CD4-positive, alpha-beta T cell treated with Interleukin-12 subunit alpha and Interleukin-12 subunit beta, for 1 hour (primary cell): Measurements from ENCODE around the gene CMIP.
"Not testable (repeated sequence)": the region's sequence is repeated elsewhere in the genome, so short reads cannot be mapped to it uniquely, and the experiment has no call there.

Experiments used
- DNase-seq: peaks from one replicate; pipeline ENCODE4 v3.0.0-alpha.2; 2020

The CMIP gene

GRCh38 chr16:81737885-81738536 is 293.4 kb downstream of the CMIP start:
- peak; percentile 88 for DNase-seq

- no peak for DNase-seq
These were observed 294.3 kb downstream of the CMIP start for GRCh38 chr16:81738783-81739496.

GRCh38 chr16:81739503-81739902 is 294.9 kb downstream of the CMIP start:
- no peak for DNase-seq

GRCh38 chr16:81740169-81740568 is 295.6 kb downstream of the CMIP start:
- no peak for DNase-seq

GRCh38 chr16:81741430-81741770 is 296.8 kb downstream of the CMIP start:
- DNase-seq = not testable (repeated sequence)

GRCh38 chr16:81744385-81744784 is 299.8 kb downstream of the CMIP start:
- DNase-seq = no peak

GRCh38 chr16:81744911-81745310 is 300.3 kb downstream of the CMIP start:
- DNase-seq = no peak

GRCh38 chr16:81745704-81746558 is 301.3 kb downstream of the CMIP start:
- peak; percentile 81 for DNase-seq

GRCh38 chr16:81746566-81746965 is 302.0 kb downstream of the CMIP start:
- DNase-seq = no peak

GRCh38 chr16:81748476-81749198 is 304.0 kb downstream of the CMIP start:
- DNase-seq = no peak

- DNase-seq = peak; percentile 18
These were observed 307.7 kb downstream of the CMIP start for GRCh38 chr16:81752225-81752875.

GRCh38 chr16:81752876-81753227 is 308.2 kb downstream of the CMIP start:
- no peak for DNase-seq

GRCh38 chr16:81754858-81755257 is 310.2 kb downstream of the CMIP start:
- DNase-seq = no peak

GRCh38 chr16:81755915-81756614 is 311.5 kb downstream of the CMIP start:
- no peak for DNase-seq

- no peak for DNase-seq
These were observed 312.2 kb downstream of the CMIP start for GRCh38 chr16:81756615-81757356.

- no peak for DNase-seq
These were observed 313.8 kb downstream of the CMIP start for GRCh38 chr16:81758376-81758775.
